HL-60 (cell line): ENCODE results near the gene DRC7.
A peak's percentile ranks its signal among the peaks of the same experiment; 100 is the strongest.

Experiments
- DNase-seq, 2 experiments: peaks; one replicate each; pipeline ENCODE4 v3.0.0-alpha.2; 2010 to 2020; ENCODE audit warnings: low read depth in 1 of 2, low spot score in 1 of 2
- H3K27ac ChIP-seq: fragments of 250-450 bp; sonication (Bioruptor Pico); replicated peaks from 2 replicates; pipeline ENCODE4 v1.5.1; 2020; ENCODE audit warnings: mild to moderate bottlenecking, moderate library complexity
- H3K27me3 ChIP-seq: fragments of 250-450 bp; sonication (Bioruptor Pico); 2 replicates; pipeline ENCODE4 v1.5.1; 2021; ENCODE audit warnings: mild to moderate bottlenecking, moderate library complexity; ENCODE audit not compliant: insufficient read depth, poor library complexity, severe bottlenecking
- H3K4me3 ChIP-seq: replicated peaks from 2 replicates; pipeline ENCODE4 v1.5.1; 2011; ENCODE audit warnings: mild to moderate bottlenecking, control low read depth, low read length; ENCODE audit not compliant: insufficient read depth
- GABPA ChIP-seq: IDR thresholded peaks from 2 replicates; pipeline ENCODE4 v1.6.1; 2012; ENCODE audit warnings: low read depth
- POLR2AphosphoS5 ChIP-seq: IDR thresholded peaks from 2 replicates; pipeline ENCODE4 v1.6.1; 2012; ENCODE audit warnings: low read depth
- SPI1 ChIP-seq: IDR thresholded peaks from 2 replicates; pipeline ENCODE4 v1.6.1; 2012; ENCODE audit warnings: low read depth, mild to moderate bottlenecking, borderline replicate concordance
- TF ChIP-seq, protein P1 (sequence below): IDR thresholded peaks from one replicate; pipeline ENCODE4 v1.5.1; 2011; ENCODE audit warnings: low read length, control low read depth, inconsistent platforms; ENCODE audit not compliant: insufficient read depth
- TF ChIP-seq, protein P2 (sequence below): IDR thresholded peaks from 2 replicates; pipeline ENCODE4 v1.6.1; 2012; ENCODE audit warnings: low read depth; ENCODE audit not compliant: insufficient replicate concordance

The DRC7 gene

DNA sequence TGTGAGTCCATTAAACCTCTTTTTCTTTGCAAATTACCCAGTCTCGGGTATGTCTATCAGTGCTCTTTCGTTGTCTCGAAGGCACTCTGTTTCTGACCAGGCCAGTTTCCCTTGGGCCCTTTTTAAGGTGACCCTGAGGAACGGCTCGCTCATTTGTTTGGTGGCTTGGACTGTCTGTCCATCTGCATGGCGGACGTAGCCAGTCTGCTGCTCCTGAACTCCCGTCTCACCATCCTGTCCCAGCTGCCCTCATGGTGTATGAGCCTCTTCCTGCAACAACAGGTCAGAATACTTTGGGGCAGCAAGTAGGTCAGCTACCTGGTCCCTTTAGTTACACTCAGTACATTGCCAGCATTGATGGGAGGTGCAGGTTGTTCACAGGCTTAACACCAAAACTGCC, 19.0 kb downstream of the DRC7 start:
- TF ChIP-seq, protein P1, sequence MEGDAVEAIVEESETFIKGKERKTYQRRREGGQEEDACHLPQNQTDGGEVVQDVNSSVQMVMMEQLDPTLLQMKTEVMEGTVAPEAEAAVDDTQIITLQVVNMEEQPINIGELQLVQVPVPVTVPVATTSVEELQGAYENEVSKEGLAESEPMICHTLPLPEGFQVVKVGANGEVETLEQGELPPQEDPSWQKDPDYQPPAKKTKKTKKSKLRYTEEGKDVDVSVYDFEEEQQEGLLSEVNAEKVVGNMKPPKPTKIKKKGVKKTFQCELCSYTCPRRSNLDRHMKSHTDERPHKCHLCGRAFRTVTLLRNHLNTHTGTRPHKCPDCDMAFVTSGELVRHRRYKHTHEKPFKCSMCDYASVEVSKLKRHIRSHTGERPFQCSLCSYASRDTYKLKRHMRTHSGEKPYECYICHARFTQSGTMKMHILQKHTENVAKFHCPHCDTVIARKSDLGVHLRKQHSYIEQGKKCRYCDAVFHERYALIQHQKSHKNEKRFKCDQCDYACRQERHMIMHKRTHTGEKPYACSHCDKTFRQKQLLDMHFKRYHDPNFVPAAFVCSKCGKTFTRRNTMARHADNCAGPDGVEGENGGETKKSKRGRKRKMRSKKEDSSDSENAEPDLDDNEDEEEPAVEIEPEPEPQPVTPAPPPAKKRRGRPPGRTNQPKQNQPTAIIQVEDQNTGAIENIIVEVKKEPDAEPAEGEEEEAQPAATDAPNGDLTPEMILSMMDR: no peak
- TF ChIP-seq, protein P2, sequence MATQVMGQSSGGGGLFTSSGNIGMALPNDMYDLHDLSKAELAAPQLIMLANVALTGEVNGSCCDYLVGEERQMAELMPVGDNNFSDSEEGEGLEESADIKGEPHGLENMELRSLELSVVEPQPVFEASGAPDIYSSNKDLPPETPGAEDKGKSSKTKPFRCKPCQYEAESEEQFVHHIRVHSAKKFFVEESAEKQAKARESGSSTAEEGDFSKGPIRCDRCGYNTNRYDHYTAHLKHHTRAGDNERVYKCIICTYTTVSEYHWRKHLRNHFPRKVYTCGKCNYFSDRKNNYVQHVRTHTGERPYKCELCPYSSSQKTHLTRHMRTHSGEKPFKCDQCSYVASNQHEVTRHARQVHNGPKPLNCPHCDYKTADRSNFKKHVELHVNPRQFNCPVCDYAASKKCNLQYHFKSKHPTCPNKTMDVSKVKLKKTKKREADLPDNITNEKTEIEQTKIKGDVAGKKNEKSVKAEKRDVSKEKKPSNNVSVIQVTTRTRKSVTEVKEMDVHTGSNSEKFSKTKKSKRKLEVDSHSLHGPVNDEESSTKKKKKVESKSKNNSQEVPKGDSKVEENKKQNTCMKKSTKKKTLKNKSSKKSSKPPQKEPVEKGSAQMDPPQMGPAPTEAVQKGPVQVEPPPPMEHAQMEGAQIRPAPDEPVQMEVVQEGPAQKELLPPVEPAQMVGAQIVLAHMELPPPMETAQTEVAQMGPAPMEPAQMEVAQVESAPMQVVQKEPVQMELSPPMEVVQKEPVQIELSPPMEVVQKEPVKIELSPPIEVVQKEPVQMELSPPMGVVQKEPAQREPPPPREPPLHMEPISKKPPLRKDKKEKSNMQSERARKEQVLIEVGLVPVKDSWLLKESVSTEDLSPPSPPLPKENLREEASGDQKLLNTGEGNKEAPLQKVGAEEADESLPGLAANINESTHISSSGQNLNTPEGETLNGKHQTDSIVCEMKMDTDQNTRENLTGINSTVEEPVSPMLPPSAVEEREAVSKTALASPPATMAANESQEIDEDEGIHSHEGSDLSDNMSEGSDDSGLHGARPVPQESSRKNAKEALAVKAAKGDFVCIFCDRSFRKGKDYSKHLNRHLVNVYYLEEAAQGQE: no peak
- TF ChIP-seq POLR2AphosphoS5: no peak
- no peak for TF ChIP-seq SPI1
- no peak for TF ChIP-seq GABPA
- no peak for DNase-seq
- no peak overlapping the region for H3K27ac ChIP-seq
- H3K4me3 ChIP-seq: no peak overlapping the region
- H3K27me3 ChIP-seq: no peaks in the 10 kb centered on the region

DNA sequence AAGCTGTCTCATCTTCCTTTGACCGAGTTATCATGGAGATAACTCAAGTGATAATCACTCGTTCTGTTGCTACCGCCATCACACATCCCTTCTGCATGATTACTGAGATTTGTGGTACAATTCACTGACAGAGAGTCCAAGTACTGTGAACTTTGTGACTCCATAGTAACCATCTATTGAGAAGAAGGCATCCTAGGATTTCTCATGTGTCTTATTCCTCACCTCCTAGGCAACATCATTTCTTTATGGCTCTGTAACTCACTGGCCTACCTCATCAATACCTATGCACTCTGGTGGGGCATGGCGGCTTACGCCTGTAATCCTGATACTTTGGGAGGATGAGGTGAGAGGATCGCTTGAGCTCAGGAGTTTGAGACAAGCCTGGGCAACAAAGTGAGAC, 19.4 kb downstream of the DRC7 start:
- no peak overlapping the region for H3K27ac ChIP-seq
- TF ChIP-seq SPI1 (no peak), GABPA (no peak), POLR2AphosphoS5 (no peak)
- TF ChIP-seq, protein P1: no peak
- TF ChIP-seq, protein P2: no peak
- DNase-seq: no peak
- H3K4me3 ChIP-seq: no peak overlapping the region
- H3K27me3 ChIP-seq: no peaks in the 10 kb centered on the region

DNA sequence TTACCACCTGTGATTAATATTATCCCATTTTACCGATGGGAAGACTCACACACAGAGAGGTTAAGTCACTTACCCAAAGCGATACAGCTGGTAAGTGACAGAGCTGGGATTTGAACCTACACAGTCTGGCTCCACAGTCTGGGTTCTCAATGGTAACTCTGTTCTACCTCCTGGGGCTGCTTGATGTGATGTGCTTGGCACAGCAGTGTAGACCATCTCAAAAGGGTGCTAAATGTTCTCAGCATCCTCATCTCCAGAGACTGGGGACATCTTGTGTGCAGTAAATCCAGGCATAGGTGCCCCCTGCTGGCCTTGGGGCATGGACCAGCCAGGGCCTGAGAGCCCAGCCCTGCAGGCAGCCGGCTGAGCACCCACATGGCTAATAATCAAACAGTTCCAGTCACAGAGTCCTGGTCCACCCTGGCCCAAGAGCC, 25.6 kb downstream of the DRC7 start:
- H3K4me3 ChIP-seq: no peak overlapping the region
- H3K27me3 ChIP-seq: no peaks in the 10 kb centered on the region
- H3K27ac ChIP-seq: no peak overlapping the region
- TF ChIP-seq, protein P1: peak; percentile 76
- TF ChIP-seq SPI1: no peak
- peak in 1 of 2 experiments; percentile 77 for DNase-seq

DNA sequence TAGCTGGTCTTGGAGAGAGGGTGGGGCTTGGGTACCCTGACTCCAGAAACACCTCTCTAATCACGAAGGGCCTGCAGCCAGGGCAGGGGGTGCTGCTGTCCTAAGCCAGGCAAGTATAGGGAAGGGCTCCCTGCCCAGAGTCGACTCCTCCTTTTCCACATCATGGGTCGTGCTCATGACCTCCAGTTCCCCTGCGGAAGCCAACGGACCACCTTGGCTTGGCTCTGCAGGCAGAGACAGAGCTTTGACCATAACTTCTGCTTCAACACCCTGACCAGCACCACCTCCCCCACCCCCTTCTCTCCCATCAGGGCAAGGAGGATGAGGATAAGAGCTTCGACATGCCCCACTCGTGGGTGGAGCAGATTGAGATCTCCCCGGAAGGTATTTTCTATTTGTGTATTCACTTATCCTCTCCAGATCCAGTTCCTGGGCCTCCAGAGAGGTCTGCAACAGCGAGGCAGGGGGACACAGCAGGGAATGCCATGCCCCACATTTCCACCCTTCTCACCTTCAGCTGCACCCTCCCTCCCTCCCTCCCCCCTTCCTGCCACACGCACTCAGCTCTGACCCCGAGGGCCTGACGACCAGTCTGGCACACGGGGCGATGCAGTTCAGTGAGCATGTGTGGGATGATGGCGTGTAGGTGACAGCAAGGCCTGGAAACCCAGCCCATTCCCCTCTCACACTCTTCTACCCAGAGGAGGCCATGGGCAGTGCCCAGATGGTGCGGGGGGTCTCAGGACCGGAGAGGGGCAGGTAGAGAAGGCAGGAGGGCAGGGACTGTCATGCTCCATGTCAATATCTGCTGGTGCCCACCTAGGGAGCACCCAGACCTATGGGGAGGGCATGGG, 27.0 kb downstream of the DRC7 start:
- Histone ChIP-seq H3K27ac (no peak overlapping the region), H3K27me3 (no peaks in the 10 kb centered on the region), H3K4me3 (no peak overlapping the region)
- DNase-seq: no peak
- TF ChIP-seq, protein P2: no peak
- TF ChIP-seq, protein P1: no peak
- TF ChIP-seq POLR2AphosphoS5 (no peak), GABPA (no peak), SPI1 (no peak)
